Gastroesophageal sphincter (tissue), 4 donors: ENCODE measurements around the gene PRKAR1B. TPM values are rescaled to one million over a fixed set of nuclear protein-coding genes. Genes with fewer than 3 reads are reported as not detected.

Experiments used
- ATAC-seq: fragments of 150-250 bp; one replicate; pipeline ENCODE4 v1.9.1; 2016; ENCODE audit warnings: mild to moderate bottlenecking, moderate library complexity
- H3K27ac ChIP-seq, 4 donors: fragments of 200-600 bp; sonication (generic) in 3 of 4; 1 replicate in 3 of 4; 2 replicates in 1 of 4; pipeline ENCODE4 v1.5.1; 2016 to 2019
- H3K27me3 ChIP-seq: fragments of 200-600 bp; sonication (generic); one replicate; pipeline ENCODE4 v1.5.1; 2019
- H3K36me3 ChIP-seq, 2 donors: fragments of 200-600 bp; sonication (generic); one replicate each; pipeline ENCODE4 v1.5.1; 2019; ENCODE audit warnings: control low read depth in 1 of 2
- H3K4me1 ChIP-seq, 3 donors: fragments of 200-600 bp; sonication (generic); 1 replicate in 2 of 3; 2 replicates in 1 of 3; pipeline ENCODE4 v1.5.1; 2016 to 2019; ENCODE audit warnings: control low read depth in 2 of 3
- H3K4me3 ChIP-seq, 2 donors: fragments of 200-600 bp; sonication (generic); one replicate each; pipeline ENCODE4 v1.5.1; 2019; ENCODE audit warnings: mild to moderate bottlenecking in 1 of 2, moderate library complexity in 1 of 2
- H3K9me3 ChIP-seq, 3 donors: fragments of 200-600 bp; sonication (generic); one replicate each; pipeline ENCODE4 v1.5.1; 2017 to 2019; ENCODE audit warnings: control low read depth in 2 of 3
- CTCF ChIP-seq, 4 experiments: fragments of 200-600 bp in 2 of 4; fragments of 450-650 bp in 2 of 4; sonication (generic) in 1 of 4; IDR thresholded peaks; one replicate each; pipeline ENCODE4 v1.5.1; 2017 to 2019; ENCODE audit warnings: antibody characterized with exemption in 4 of 4, mild to moderate bottlenecking in 2 of 4, moderate library complexity in 2 of 4
- EP300 ChIP-seq: sonication (generic); formaldehyde crosslinking; IDR thresholded peaks from one replicate; pipeline ENCODE4 v1.6.1; 2017; ENCODE audit warnings: antibody characterized with exemption, mild to moderate bottlenecking
- POLR2A ChIP-seq, 2 donors: fragments of 450-650 bp; IDR thresholded peaks; one replicate each; pipeline ENCODE4 v1.6.1; 2017; ENCODE audit warnings: antibody characterized with exemption in 2 of 2, mild to moderate bottlenecking in 2 of 2, moderate library complexity in 1 of 2
- POLR2AphosphoS5 ChIP-seq: sonication (generic); formaldehyde crosslinking; IDR thresholded peaks from one replicate; pipeline ENCODE4 v1.6.1; 2017; ENCODE audit warnings: antibody characterized with exemption
- WGBS, 2 donors: methylation state at CpG; one replicate each; pipeline ENCODE4 v1.1.5; 2018; ENCODE audit warnings: low coverage in 1 of 2; 5-methylcytosine and 5-hydroxymethylcytosine counted together
- total RNA-seq, 4 donors: library from RNA; depleted of rRNA; stranded (reverse); fragments of >200 nt; gene quantifications; one replicate each; pipeline ENCODE4 v1.1.0, GENCODE V29; 2016

Gene PRKAR1B
- total RNA-seq, 4 donors from 2014 or later, result 11.6 to 39.1 (median 24.8) TPM

- WGBS, 2 donors, result 66% methylated on average over 6 of the region's 21 CpGs; no CpG with 5 or more reads in 1 of the 2 donors
- no peaks in the 10 kb centered on the region for H3K9me3 ChIP-seq
- H3K4me3 ChIP-seq, result no peak overlapping the region
- no peaks in the 10 kb centered on the region for H3K27me3 ChIP-seq
- no peak overlapping the region for H3K27ac ChIP-seq
- peaks cover 0 to 17% (median 7%) of the 10 kb centered on the region in 3 donors for H3K4me1 ChIP-seq
- ATAC-seq, result peak; percentile 32
- H3K36me3 ChIP-seq, result no peaks in the 10 kb centered on the region
- TF ChIP-seq CTCF (IDR thresholded peaks at IDR 0.05) (no peak), POLR2AphosphoS5 (no peak)
These were observed 189.0 kb downstream of the PRKAR1B start for GRCh38 chr7:537911-538634.

GRCh38 chr7:536231-536630 lies 190.8 kb downstream of the PRKAR1B start:
- Histone ChIP-seq H3K27me3 (no peaks in the 10 kb centered on the region), H3K27ac (no peak overlapping the region), H3K4me1 (peaks cover 0 to 9% (median 7%) of the 10 kb centered on the region in 3 donors), H3K36me3 (no peaks in the 10 kb centered on the region), H3K9me3 (no peaks in the 10 kb centered on the region), H3K4me3 (no peak overlapping the region)
- ATAC-seq, result no peak
- WGBS, 2 donors, result 57% methylated on average over 1 of the region's 12 CpGs; no CpG with 5 or more reads in 1 of the 2 donors
- TF ChIP-seq CTCF (IDR thresholded peaks at IDR 0.05) (no peak), POLR2AphosphoS5 (no peak), POLR2A (IDR thresholded peaks at IDR 0.05) (no peak), EP300 (no peak)

DNA sequence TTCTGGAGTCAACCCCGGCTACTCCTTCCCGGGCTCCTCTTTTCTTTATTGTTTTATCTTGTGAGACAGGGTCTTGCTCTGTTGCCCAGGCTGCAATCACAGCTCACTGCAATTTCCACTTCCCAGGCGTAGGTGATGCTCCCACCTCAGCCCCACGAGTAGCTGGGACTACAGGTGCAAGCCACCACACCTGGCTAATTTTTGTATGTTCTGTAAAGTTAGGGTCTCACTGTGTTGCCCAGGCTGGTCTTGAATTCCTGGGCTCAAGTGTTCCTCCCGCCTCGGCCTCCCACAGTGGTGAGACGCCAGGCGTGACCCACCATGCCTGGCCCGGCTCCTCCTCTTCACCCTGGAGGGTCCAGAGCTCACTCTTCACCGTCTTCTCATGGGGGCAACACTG lies 192.1 kb downstream of the PRKAR1B start:
- Histone ChIP-seq H3K4me3 (no peak overlapping the region), H3K9me3 (no peaks in the 10 kb centered on the region), H3K27ac (no peak overlapping the region), H3K27me3 (peaks cover 12% of the 10 kb centered on the region), H3K4me1 (peaks cover 0 to 9% (median 7%) of the 10 kb centered on the region in 3 donors), H3K36me3 (no peaks in the 10 kb centered on the region)
- ATAC-seq, result no peak
- 100% methylated on average over 1 of the region's 10 CpGs; no CpG with 5 or more reads in 1 of the 2 donors for WGBS, 2 donors
- TF ChIP-seq POLR2AphosphoS5 (no peak), CTCF (IDR thresholded peaks at IDR 0.05) (no peak), EP300 (no peak), POLR2A (IDR thresholded peaks at IDR 0.05) (no peak)

GRCh38 chr7:534075-534474 lies 193.0 kb downstream of the PRKAR1B start:
- Histone ChIP-seq H3K27me3 (peaks cover 17% of the 10 kb centered on the region), H3K4me3 (no peak overlapping the region), H3K36me3 (no peaks in the 10 kb centered on the region), H3K27ac (no peak overlapping the region), H3K4me1 (peaks cover 0 to 9% (median 7%) of the 10 kb centered on the region in 3 donors), H3K9me3 (no peaks in the 10 kb centered on the region)
- TF ChIP-seq CTCF (IDR thresholded peaks at IDR 0.05) (no peak), POLR2AphosphoS5 (no peak), EP300 (no peak), POLR2A (IDR thresholded peaks at IDR 0.05) (no peak)
- ATAC-seq, result no peak
- 93 to 98% methylated on average over 3 to 6 of the region's 8 CpGs for WGBS, 2 donors

- H3K27me3 ChIP-seq, result peaks cover 17% of the 10 kb centered on the region
- H3K4me3 ChIP-seq, result no peak overlapping the region
- peaks cover 0 to 5% (median 5%) of the 10 kb centered on the region in 3 donors for H3K4me1 ChIP-seq
- ATAC-seq, result no peak
- no peaks in the 10 kb centered on the region for H3K9me3 ChIP-seq
- H3K27ac ChIP-seq, result no peak overlapping the region
- whole genome bisulfite sequencing, 2 donors, result 100% methylated on average over 1 of the region's 17 CpGs; no CpG with 5 or more reads in 1 of the 2 donors
- no peaks in the 10 kb centered on the region for H3K36me3 ChIP-seq
- TF ChIP-seq CTCF (IDR thresholded peaks at IDR 0.05) (no peak), POLR2AphosphoS5 (no peak), EP300 (no peak), POLR2A (IDR thresholded peaks at IDR 0.05) (no peak)
These were observed 193.8 kb downstream of the PRKAR1B start for GRCh38 chr7:533266-533665.
